Stimulated activated CD8-positive, alpha-beta memory T cell treated with anti-CD3 and anti-CD28 coated beads, Interleukin-15, amount 100 ng/mL, for 4 hours (primary cell): Measurements from ENCODE around the gene FAM47A.

ENCODE experiments used
- DNase-seq, 2 donors: peaks; one replicate each; pipeline ENCODE4 v3.0.0-alpha.2; 2020; ENCODE audit warnings: low read depth in 2 of 2

FAM47A gene

DNA sequence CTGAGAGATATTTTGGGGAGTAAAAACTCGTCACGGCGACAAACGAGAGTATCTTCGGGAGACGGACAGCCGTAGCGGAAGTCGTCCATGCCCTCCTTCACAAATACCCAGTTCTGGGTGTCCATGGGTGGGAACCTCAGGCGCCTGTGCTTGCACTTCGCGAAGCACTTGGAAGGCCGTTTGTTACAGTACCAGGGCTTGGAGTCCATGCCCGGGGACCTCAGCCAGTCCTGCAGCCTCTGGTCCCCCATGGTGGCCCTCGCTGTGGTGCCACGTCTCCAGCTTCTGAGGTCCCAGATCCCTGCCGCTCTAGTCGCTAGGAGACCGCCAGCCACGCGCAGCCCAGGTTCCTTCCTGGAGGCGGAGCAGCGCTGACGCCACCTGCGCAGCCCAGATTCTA lies at the start of gene FAM47A:
Gene FAM47A (minus strand): TSS at position 287 of the 400 bp plus-strand sequence. CDS start 36 bp downstream, at position 251.
- no peak for DNase-seq

DNA sequence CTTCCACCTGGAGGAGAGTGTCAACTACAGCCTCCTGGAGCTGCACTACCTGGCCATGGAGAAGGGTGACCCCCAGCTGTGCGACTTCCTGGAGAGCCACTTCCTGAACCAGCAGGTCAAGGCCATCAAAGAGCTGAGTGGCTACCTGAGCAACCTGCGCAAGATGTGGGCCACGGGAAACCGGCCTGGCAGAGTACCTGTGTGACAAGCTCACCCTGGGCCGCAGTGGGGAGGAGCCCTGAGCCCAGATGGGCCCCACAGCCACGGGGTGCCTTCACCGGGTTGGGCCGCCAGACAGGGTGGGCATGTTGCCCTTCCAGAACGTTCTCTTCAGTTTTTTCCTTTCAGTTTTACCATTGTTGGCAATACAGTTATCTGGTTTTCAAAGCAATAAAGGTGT lies 15.2 kb upstream of the FAM47A start:
- DNase-seq, result no peak

DNA sequence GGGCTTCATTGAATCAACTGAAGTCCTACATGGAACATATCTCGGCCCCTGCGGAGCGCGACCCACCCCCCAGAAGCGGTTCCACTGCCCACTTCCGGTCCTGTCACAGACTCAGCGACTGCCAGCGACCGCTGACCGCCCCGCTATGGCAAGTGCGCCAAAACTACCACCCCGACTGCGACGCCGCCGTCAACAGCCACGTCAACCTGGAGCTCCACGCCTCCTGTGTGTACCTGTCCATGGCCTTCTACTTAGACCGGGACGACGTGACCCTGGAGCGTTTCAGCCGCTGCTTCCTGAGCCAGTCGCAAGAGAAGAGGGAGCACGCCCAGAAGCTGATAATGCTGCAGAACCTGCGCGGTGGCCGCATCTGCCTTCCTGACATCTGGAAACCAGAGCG lies 14.8 kb upstream of the FAM47A start:
- no peak for DNase-seq

DNA sequence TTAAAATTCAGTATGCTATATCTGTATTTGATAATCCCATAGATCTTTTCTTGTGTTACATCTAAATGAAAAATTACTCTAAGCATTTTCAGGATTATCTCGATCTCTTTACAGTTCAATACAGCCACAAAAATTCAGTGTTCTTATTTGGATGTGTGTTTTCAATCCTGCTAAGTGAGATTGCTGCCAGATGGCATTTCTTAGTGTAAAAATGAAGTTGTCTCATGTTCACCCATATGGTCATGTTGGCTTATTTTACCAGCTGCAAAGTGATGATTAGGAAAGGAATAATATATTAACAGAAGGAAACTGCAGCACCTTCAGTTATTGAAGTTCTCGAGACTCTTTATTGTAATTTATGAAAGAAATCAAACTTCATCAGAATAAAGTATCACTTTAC lies 12.1 kb upstream of the FAM47A start:
- DNase-seq, result no peak

DNA sequence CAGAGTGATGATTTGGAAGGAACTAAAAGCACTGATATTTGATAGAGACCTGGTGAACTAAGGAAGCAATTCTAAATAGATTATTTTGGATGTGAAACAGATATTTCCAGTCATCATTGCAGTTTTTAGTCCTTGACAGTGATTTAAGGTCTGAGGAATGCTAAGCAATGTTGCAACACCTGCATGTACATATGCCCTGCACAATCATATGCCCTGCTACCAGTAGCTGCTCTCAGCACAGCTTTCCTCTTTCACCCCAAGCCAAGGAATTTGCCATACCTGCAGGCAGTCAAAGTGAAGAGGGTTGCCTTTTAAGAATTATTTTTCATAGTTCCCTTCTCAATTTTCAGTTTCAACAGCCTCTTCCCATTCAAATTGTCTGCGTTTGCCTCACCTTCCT lies 8.7 kb upstream of the FAM47A start:
- no peak for DNase-seq

DNA sequence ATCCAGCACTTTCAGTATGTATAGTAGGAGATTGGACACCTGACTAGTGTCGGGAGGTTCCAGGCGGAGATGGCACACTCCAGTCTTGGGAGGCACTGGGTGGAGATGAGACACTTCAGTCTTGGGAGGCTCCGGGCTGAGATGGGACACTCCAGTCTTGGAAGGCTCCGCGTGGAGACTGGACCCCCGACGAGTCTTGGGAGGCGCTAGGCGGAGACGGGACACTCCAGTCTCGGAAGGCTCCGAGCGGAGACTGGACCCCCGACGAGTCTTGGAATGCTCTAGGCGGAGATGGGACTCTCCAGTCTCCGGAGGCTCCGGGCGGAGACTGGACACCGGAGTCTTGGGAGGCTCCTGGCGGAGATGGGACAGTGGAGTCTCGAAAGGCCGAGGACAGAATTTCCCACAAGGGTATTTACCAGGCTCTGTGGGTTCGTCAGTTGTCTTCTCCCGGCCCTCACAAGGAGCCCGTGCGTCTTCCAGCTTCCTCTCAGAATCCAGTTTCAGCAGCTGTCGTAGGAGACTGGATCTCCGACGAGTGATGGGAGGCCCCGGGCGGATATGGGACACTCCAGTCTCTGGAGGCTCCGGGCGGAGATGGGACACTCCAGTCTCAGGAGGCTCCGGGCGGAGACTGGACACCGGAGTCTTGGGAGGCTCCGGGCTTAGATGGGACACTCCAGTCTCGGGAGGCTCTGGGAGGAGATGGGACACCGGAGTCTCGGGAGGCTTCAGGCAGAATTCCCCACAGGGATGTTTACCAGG lies 952 bp downstream of the FAM47A start:
- DNase-seq, result no peak

DNA sequence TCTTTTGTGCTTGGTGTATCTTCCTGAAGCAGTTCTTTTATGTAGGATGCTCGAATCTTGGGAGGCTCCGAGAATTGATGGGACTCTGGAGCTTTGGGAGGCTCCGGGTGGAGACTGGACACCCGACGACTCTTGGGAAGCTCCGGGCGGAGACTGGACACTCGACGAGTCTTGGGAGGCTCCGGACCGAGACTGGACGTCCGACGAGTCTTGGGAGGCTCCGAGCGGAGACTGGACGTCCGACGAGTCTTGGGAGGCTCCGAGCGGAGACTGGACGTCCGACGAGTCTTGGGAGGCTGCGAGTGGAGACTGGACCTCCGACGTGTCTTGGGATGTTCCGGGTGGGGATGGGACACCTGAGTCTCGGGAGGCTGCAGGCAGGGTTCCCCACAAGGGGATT lies 1.6 kb downstream of the FAM47A start:
- DNase-seq, result no peak

DNA sequence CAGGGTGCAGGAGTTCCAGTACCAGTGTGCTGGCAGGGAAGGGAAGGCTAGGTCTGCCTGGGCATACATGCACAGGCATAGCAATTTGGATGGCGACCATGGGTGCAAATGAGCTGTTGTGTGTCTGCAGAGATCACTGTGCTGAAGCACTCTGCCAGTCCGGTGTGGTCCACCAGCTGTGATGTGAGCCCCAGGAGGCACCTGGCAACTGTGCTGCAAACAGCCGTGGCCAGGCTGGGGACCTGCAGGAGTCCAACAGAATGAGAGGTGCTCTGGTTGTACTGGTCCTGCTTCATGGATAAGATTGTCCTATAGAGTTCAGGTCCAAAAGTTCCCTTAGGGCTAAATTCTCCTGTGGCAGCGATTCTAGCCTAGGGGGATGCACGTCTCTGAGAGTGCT lies 6.1 kb downstream of the FAM47A start:
- DNase-seq, result no peak

DNA sequence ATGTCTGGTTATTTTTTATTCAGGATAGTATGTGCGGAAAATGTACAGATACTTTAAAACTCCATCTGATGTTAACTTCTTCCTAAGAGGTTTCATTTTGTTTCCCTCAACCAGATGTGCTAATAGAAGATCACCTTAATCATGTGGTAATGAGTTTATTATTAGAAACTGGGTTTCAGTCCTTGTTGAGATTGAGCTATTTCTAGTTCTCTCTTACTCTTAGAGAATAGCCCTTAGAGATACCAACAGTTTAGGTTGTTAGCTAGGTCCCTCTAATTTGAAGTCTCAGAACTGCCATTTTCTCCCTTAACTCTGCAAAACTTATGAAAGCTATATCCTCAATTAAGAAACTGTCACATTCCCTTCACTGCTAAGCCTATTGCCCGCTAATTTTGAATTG lies 13.0 kb downstream of the FAM47A start:
- DNase-seq, result no peak

DNA sequence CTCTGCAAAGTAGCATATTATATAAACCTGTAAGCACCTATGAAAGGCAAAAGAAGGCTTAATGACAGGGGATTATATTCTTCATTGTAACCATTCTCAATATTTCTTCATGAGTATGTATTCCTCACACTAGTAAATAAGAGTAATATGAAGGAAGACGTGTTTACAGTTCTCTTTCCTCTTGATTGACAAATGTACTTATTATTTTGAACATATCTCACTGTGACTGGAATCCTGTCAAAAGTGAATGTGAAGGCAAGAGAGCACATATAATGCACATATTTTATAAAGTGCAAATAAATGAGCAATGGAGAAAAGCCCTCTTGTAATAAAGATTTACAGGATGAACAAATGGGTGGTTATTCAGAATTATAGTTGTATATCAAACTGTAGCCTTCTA lies 19.7 kb downstream of the FAM47A start:
- no peak for DNase-seq
